Keratinocyte (primary cell): Measurements from ENCODE around the gene GPX3. TPM values are rescaled to one million over a fixed set of nuclear protein-coding genes. Genes with fewer than 3 reads are reported as not detected.

ENCODE experiments used
- DNase-seq: peaks from one replicate; pipeline ENCODE4 v3.0.0-alpha.2; 2011; ENCODE audit warnings: low read depth, missing footprints, low spot score
- FAIRE-seq: peaks from 2 replicates; lab custom pipeline; 2011; peaks lifted over from hg19 to GRCh38; lab: Jason Lieb, UNC
- H2AFZ ChIP-seq: 2 replicates; pipeline ENCODE4 v1.6.0; 2012; ENCODE audit warnings: low read length, control low read depth, inconsistent platforms; ENCODE audit not compliant: control insufficient read depth
- H3K27ac ChIP-seq: 2 replicates; pipeline ENCODE4 v1.5.1; 2011; ENCODE audit warnings: low read length; ENCODE audit not compliant: control insufficient read depth, insufficient read depth
- H3K27me3 ChIP-seq: 3 replicates; pipeline ENCODE4 v1.6.0; 2011; ENCODE audit warnings: low read length; ENCODE audit not compliant: control insufficient read depth, insufficient read depth; ENCODE audit errors: extremely low read depth
- H3K36me3 ChIP-seq, 2 experiments: 2 replicates in 1 of 2; 3 replicates in 1 of 2; pipeline ENCODE4 v1.5.1; 2011; ENCODE audit warnings: low read length in 2 of 2, mild to moderate bottlenecking in 1 of 2; ENCODE audit not compliant: control insufficient read depth in 2 of 2, insufficient read depth in 2 of 2; ENCODE audit errors: extremely low read depth in 1 of 2
- H3K4me1 ChIP-seq: 3 replicates; pipeline ENCODE4 v1.5.1; 2011; ENCODE audit warnings: low read length; ENCODE audit not compliant: control insufficient read depth, insufficient read depth; ENCODE audit errors: extremely low read depth
- H3K4me2 ChIP-seq: 3 replicates; pipeline ENCODE4 v1.6.0; 2011; ENCODE audit warnings: low read depth, low read length; ENCODE audit not compliant: control insufficient read depth, insufficient read depth; ENCODE audit errors: extremely low read depth
- H3K4me3 ChIP-seq, 3 experiments: fragments of 200-600 bp in 1 of 3; sonication (generic) in 1 of 3; 2 replicates in 2 of 3; 3 replicates in 1 of 3; pipeline ENCODE4 v1.5.1; 2011 to 2016; ENCODE audit warnings: low read length in 3 of 3, mild to moderate bottlenecking in 3 of 3, control low read depth in 2 of 3, inconsistent platforms in 1 of 3, low read depth in 1 of 3, mixed read lengths in 1 of 3, mixed run types in 1 of 3, moderate library complexity in 1 of 3; ENCODE audit not compliant: control insufficient read depth in 2 of 3, insufficient read depth in 2 of 3; ENCODE audit errors: extremely low read depth in 1 of 3
- H3K79me2 ChIP-seq: 2 replicates; pipeline ENCODE4 v1.6.0; 2012; ENCODE audit warnings: low read length; ENCODE audit not compliant: control insufficient read depth, insufficient read depth
- H3K9ac ChIP-seq: 3 replicates; pipeline ENCODE4 v1.6.0; 2011; ENCODE audit warnings: low read length; ENCODE audit not compliant: control insufficient read depth, insufficient read depth; ENCODE audit errors: extremely low read depth
- H3K9me1 ChIP-seq: 3 replicates; pipeline ENCODE4 v1.6.0; 2011; ENCODE audit warnings: low read length; ENCODE audit not compliant: control insufficient read depth, insufficient read depth; ENCODE audit errors: extremely low read depth
- H3K9me3 ChIP-seq: 2 replicates; pipeline ENCODE4 v1.5.1; 2012; ENCODE audit warnings: low read depth, low read length; ENCODE audit not compliant: control insufficient read depth
- H4K20me1 ChIP-seq: 3 replicates; pipeline ENCODE4 v1.6.0; 2011; ENCODE audit warnings: low read length; ENCODE audit not compliant: control insufficient read depth, insufficient read depth; ENCODE audit errors: extremely low read depth
- EZH2 ChIP-seq: IDR thresholded peaks from one replicate; pipeline ENCODE4 v1.6.1; 2012; ENCODE audit warnings: inconsistent platforms, mild to moderate bottlenecking, low read length, moderate library complexity
- dilution Hi-C: fragments of 300-500 bp; cut with MboI; formaldehyde crosslinking; loops from one replicate; pipeline ENCODE4 v1.7.0; 2020; ENCODE audit warnings: low sequenced_read_pairs; ENCODE audit not compliant: extremely low pct_ligation_motif_present
- polyA plus RNA-seq, 5 experiments: library from polyadenylated mRNA; depleted of rRNA in 3 of 5; stranded (reverse) in 3 of 5; stranded (forward) in 1 of 5; unstranded in 1 of 5; fragments of >200 nt; gene quantifications; 1 replicate in 1 of 5; 2 replicates in 3 of 5; 3 replicates in 1 of 5; pipeline versions ENCODE4 v1.2.1 to v1.2.3, GENCODE V29; 2011 to 2012; ENCODE audit warnings: missing spikeins in 2 of 5, low read depth in 1 of 5, low replicate concordance in 1 of 5
- TF ChIP-seq, protein P1 (sequence below), 3 experiments: IDR thresholded peaks in 1 of 3; conservative IDR thresholded peaks in 1 of 3; optimal IDR thresholded peaks in 1 of 3; 2 replicates in 2 of 3; 3 replicates in 1 of 3; pipeline versions ENCODE3 to v1.5.1; 2011; ENCODE audit warnings: low read length in 3 of 3, mild to moderate bottlenecking in 3 of 3, moderate library complexity in 2 of 3, control low read depth in 1 of 3, inconsistent platforms in 1 of 3; ENCODE audit not compliant: insufficient read depth in 2 of 3; ENCODE audit errors: extremely low read depth in 1 of 3

GPX3 gene
- polyA plus RNA-seq, 1 donor (not counting 4 experiments of a cell fraction or from before 2014, with no cell fraction given) = 120 TPM

DNA sequence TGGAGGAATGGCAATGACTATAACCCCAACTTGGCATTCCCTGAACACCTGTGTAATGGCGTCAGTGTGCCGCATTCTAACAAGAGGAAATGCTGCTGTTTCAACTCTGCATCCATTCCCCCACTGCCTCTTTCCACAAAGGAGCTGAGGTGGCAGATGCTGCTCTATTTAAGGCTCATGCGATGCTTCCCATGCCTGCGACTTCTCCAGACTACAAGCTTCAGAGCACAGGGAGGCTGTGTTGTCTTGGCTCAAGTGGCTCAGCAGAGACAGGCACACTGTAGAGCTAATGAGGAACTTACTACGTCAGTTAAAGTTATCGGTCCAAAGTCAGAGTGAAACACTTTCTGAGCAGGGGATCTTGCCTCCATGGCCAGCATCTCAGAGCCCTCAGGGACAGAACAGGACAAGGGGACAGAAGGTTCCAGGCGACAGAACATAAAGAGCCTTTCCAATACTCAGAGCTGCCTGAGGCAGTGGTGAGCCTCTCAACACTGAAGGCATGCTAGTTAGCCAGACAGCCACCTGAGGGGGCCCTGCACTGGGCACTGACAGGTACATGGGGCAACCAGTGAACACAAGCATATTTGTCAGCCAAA is 38.6 kb downstream of the GPX3 start:
- dilution Hi-C loops = no loop called here
- DNase-seq (no peak), FAIRE-seq (no peak)
- Histone ChIP-seq H3K4me1 (peaks cover 4% of the 10 kb centered on the region), H3K27ac (no peak overlapping the region), H3K9me3 (no peaks in the 10 kb centered on the region), H3K9me1 (no peaks in the 10 kb centered on the region), H3K36me3 (peaks cover 52 to 80% of the 10 kb centered on the region in 2 experiments), H3K9ac (no peak overlapping the region), H3K4me2 (no peak overlapping the region), H3K4me3 (no peak overlapping the region), H3K79me2 (peaks cover 8% of the 10 kb centered on the region), H4K20me1 (no peaks in the 10 kb centered on the region), H3K27me3 (no peaks in the 10 kb centered on the region), H2AFZ (no peak overlapping the region)
- TF ChIP-seq, protein P1, sequence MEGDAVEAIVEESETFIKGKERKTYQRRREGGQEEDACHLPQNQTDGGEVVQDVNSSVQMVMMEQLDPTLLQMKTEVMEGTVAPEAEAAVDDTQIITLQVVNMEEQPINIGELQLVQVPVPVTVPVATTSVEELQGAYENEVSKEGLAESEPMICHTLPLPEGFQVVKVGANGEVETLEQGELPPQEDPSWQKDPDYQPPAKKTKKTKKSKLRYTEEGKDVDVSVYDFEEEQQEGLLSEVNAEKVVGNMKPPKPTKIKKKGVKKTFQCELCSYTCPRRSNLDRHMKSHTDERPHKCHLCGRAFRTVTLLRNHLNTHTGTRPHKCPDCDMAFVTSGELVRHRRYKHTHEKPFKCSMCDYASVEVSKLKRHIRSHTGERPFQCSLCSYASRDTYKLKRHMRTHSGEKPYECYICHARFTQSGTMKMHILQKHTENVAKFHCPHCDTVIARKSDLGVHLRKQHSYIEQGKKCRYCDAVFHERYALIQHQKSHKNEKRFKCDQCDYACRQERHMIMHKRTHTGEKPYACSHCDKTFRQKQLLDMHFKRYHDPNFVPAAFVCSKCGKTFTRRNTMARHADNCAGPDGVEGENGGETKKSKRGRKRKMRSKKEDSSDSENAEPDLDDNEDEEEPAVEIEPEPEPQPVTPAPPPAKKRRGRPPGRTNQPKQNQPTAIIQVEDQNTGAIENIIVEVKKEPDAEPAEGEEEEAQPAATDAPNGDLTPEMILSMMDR (optimal IDR thresholded peaks at IDR 0.05 in 1 of 3, IDR thresholded peaks at IDR 0.05 in 1 of 3, conservative IDR thresholded peaks at IDR 0.05 in 1 of 3; ENCODE audit: extremely low read depth in 1 of 3, insufficient read depth in 2 of 3, low read length in 3 of 3) = peak in 1 of 3 experiments; percentile 19
- no peak for TF ChIP-seq EZH2

- Histone ChIP-seq H3K79me2 (peaks cover 26% of the 10 kb centered on the region), H3K9me1 (no peaks in the 10 kb centered on the region), H3K9ac (no peak overlapping the region), H3K27me3 (no peaks in the 10 kb centered on the region), H3K36me3 (peaks cover 52 to 72% of the 10 kb centered on the region in 2 experiments), H4K20me1 (no peaks in the 10 kb centered on the region), H2AFZ (no peak overlapping the region), H3K4me2 (no peak overlapping the region), H3K4me3 (no peak overlapping the region), H3K27ac (no peak overlapping the region), H3K9me3 (no peaks in the 10 kb centered on the region), H3K4me1 (peaks cover 4% of the 10 kb centered on the region)
- dilution Hi-C loops = no loop called here
- FAIRE-seq (no peak), DNase-seq (no peak)
- no peak for TF ChIP-seq EZH2
- TF ChIP-seq, protein P1 (optimal IDR thresholded peaks at IDR 0.05 in 1 of 3, IDR thresholded peaks at IDR 0.05 in 1 of 3, conservative IDR thresholded peaks at IDR 0.05 in 1 of 3; ENCODE audit: extremely low read depth in 1 of 3, insufficient read depth in 2 of 3, low read length in 3 of 3) = no peak
Measured at GRCh38 chr5:151060742-151061141, 40.4 kb downstream of the GPX3 start.
